GM21423 (cell line): ENCODE data around the gene SNU13.
"Not testable (repeated sequence)": the region's sequence is repeated elsewhere in the genome, so short reads cannot be mapped to it uniquely, and the experiment has no call there.

Source experiments
- ATAC-seq: cut with Tn5 transposase; IDR thresholded peaks from one replicate; pipeline ENCODE4 v1.9.1; 2021; ENCODE audit warnings: mild to moderate bottlenecking, moderate library complexity; ENCODE audit not compliant: unreplicated experiment

The SNU13 gene

GRCh38 chr22:41647771-41648170 lies 40.9 kb downstream of the SNU13 start:
- no peak for ATAC-seq

GRCh38 chr22:41642331-41643110 lies 46.1 kb downstream of the SNU13 start:
- ATAC-seq: no peak

- ATAC-seq: no peak
Observed at GRCh38 chr22:41641854-41642253, 46.8 kb downstream of the SNU13 start.

GRCh38 chr22:41638748-41639147 lies 49.9 kb downstream of the SNU13 start:
- ATAC-seq: no peak

GRCh38 chr22:41638124-41638523 lies 50.5 kb downstream of the SNU13 start:
- no peak for ATAC-seq

- ATAC-seq: not testable (repeated sequence)
Observed at GRCh38 chr22:41637623-41638022, 51.0 kb downstream of the SNU13 start.

- ATAC-seq: no peak
Observed at GRCh38 chr22:41636467-41636866, 52.2 kb downstream of the SNU13 start.

GRCh38 chr22:41634610-41635009 lies 54.1 kb downstream of the SNU13 start:
- not testable (repeated sequence) for ATAC-seq

GRCh38 chr22:41631615-41632014 lies 57.1 kb downstream of the SNU13 start:
- ATAC-seq: not testable (repeated sequence)

- not testable (repeated sequence) for ATAC-seq
Observed at GRCh38 chr22:41631115-41631514, 57.6 kb downstream of the SNU13 start.

- ATAC-seq: no peak
Observed at GRCh38 chr22:41625577-41625976, 63.1 kb downstream of the SNU13 start.
